ENCODE results near the gene MAN2B2. TPM values are rescaled to one million over a fixed set of nuclear protein-coding genes. Genes with fewer than 3 reads are reported as not detected.

The MAN2B2 gene
- total and polyA plus RNA-seq, 2 of the 8 experiments (the other 6 are each of a cell fraction or from before 2014, with no cell fraction given) = 3.3 to 4.0 TPM

GRCh38 chr4:6532102-6532501 lies 42.9 kb upstream of the MAN2B2 start:
- ChIA-PET CTCF (ENCODE audit: partially characterized antibody) (interaction anchor here (0.8 to 3.3 kb wide), 4 partner anchors 14 to 97 kb away, joined by 3 to 18 read pairs (median 3); no protein-coding TSS in a partner anchor), POLR2A (ENCODE audit: partially characterized antibody) (no interaction called here)
- no peaks in the 10 kb centered on the region; a peak in 1 of 8 replicates for H3K36me3 ChIP-seq (ENCODE audit: control insufficient read depth in 2 of 4, insufficient read depth in 4 of 4, low read length in 3 of 4)
- H2AFZ ChIP-seq (ENCODE audit: low read length) = no peak overlapping the region
- no peak overlapping the region for H4K5ac ChIP-seq (ENCODE audit: insufficient read length, low read depth, low read length)
- H3K23ac ChIP-seq (ENCODE audit: insufficient read length) = no peak overlapping the region
- H3K79me2 ChIP-seq (ENCODE audit: control insufficient read depth in 1 of 2, insufficient read depth in 2 of 2, low read length in 2 of 2) = no peaks in the 10 kb centered on the region; a peak in 1 of 4 replicates
- no peak for DNase-seq (ENCODE audit: low read depth in 1 of 2, low spot score in 2 of 2)
- WGBS, 2 experiments (ENCODE audit: extremely low coverage in 1 of 2, insufficient coverage in 1 of 2, insufficient read length in 1 of 2, insufficient replicate concordance in 2 of 2, low coverage in 1 of 2, low lambda C conversion rate in 2 of 2, missing lambda C conversion rate in 1 of 2) = 66% methylated on average over 3 of the region's 3 CpGs; no CpG with 5 or more reads in 1 of the 2 experiments
- H4K91ac ChIP-seq (replicated peaks; ENCODE audit: insufficient read length, low read length) = no peak overlapping the region
- peaks cover 4% of the 10 kb centered on the region; the same call in 1 of the 2 replicates for H3K79me1 ChIP-seq (ENCODE audit: low read depth, low read length)
- H2BK5ac ChIP-seq (ENCODE audit: low read depth, low read length) = no peak overlapping the region
- H3K4me2 ChIP-seq (ENCODE audit: insufficient read depth in 1 of 2, low read depth in 2 of 2, low read length in 2 of 2) = no peak overlapping the region
- no peak overlapping the region for H4K8ac ChIP-seq (ENCODE audit: extremely low read depth, insufficient read depth, low read length)
- H3K4me1 ChIP-seq (replicated peaks in 1 of 4; ENCODE audit: control insufficient read depth in 3 of 4, insufficient read depth in 4 of 4, low read length in 3 of 4) = peaks cover 0 to 9% (median 4%) of the 10 kb centered on the region in 4 experiments; a peak in 4 of 7 replicates
- H3K4ac ChIP-seq (replicated peaks; ENCODE audit: insufficient read length, low read depth, low read length) = no peak overlapping the region
- no peak overlapping the region for H2BK12ac ChIP-seq (ENCODE audit: low read depth, low read length)
- H2AK5ac ChIP-seq (ENCODE audit: low read depth, low read length) = no peak overlapping the region
- no peak overlapping the region for H3K18ac ChIP-seq (ENCODE audit: extremely low read depth, low read length)
- H4K20me1 ChIP-seq (replicated peaks in 1 of 2; ENCODE audit: control insufficient read depth in 1 of 2, insufficient read depth in 2 of 2, low read length in 2 of 2) = peaks cover 0 to 5% of the 10 kb centered on the region in 2 experiments
- peaks cover 0 to 3% of the 10 kb centered on the region in 2 experiments; a peak in 1 of 4 replicates for H3K9me3 ChIP-seq (ENCODE audit: insufficient read depth in 2 of 2, low read depth in 1 of 2, low read length in 1 of 2)
- no peak overlapping the region for H2BK20ac ChIP-seq (ENCODE audit: low read length)
- no peak for FAIRE-seq
- no peak overlapping the region for H3K14ac ChIP-seq (ENCODE audit: insufficient read length)
- H2BK120ac ChIP-seq (replicated peaks; ENCODE audit: low read depth, low read length) = no peak overlapping the region
- no peak overlapping the region for H3K9ac ChIP-seq (replicated peaks in 1 of 4; ENCODE audit: extremely low read depth in 1 of 4, low read depth in 3 of 4, low read length in 3 of 4)
- no peaks in the 10 kb centered on the region; a peak in 1 of 7 replicates for H3K27me3 ChIP-seq (replicated peaks in 1 of 4; ENCODE audit: control insufficient read depth in 3 of 4, extremely low read depth in 1 of 4, insufficient read depth in 3 of 4, low read length in 3 of 4)
- H3K27ac ChIP-seq (ENCODE audit: low read depth, low read length) = no peak overlapping the region
- H3K56ac ChIP-seq (replicated peaks; ENCODE audit: insufficient read length, low read depth, low read length) = no peak overlapping the region
- H3K4me3 ChIP-seq (ENCODE audit: extremely low read depth in 1 of 4, insufficient read depth in 2 of 4, low read depth in 3 of 4, low read length in 4 of 4) = no peak overlapping the region
- H3K23me2 ChIP-seq (ENCODE audit: low read depth, low read length) = peaks cover 8% of the 10 kb centered on the region
- no peak overlapping the region for H2BK15ac ChIP-seq (ENCODE audit: low read length)
- no peak for TF ChIP-seq GABPA (IDR thresholded peaks at IDR 0.05; ENCODE audit: borderline replicate concordance, insufficient read depth, low read length)
- TF ChIP-seq ZNF274 (IDR thresholded peaks at IDR 0.05; ENCODE audit: borderline replicate concordance, extremely low read depth, low read length) = no peak
- TF ChIP-seq TBP (IDR thresholded peaks at IDR 0.05; ENCODE audit: low read depth, low read length) = no peak
- TF ChIP-seq SIX5 (IDR thresholded peaks at IDR 0.05; ENCODE audit: low read depth, low read length) = no peak
- TF ChIP-seq KDM5A (IDR thresholded peaks at IDR 0.05; ENCODE audit: low read length) = no peak
- no peak for TF ChIP-seq FOSL1 (IDR thresholded peaks at IDR 0.05; ENCODE audit: insufficient read depth, low read depth, low read length)
- no peak for TF ChIP-seq EP300 (IDR thresholded peaks at IDR 0.05; ENCODE audit: borderline replicate concordance in 1 of 2, low read depth in 2 of 2, low read length in 2 of 2)
- no peak for TF ChIP-seq RXRA (IDR thresholded peaks at IDR 0.05; ENCODE audit: insufficient read depth, low read depth, low read length)
- no peak for TF ChIP-seq GTF2F1 (IDR thresholded peaks at IDR 0.05; ENCODE audit: borderline replicate concordance, low read depth, low read length)
- no peak for TF ChIP-seq CHD2 (IDR thresholded peaks at IDR 0.05; ENCODE audit: low read length)
- TF ChIP-seq TEAD4 (IDR thresholded peaks at IDR 0.05; ENCODE audit: low read depth, low read length) = no peak
- no peak for TF ChIP-seq SIN3A (conservative IDR thresholded peaks at IDR 0.05 in 1 of 2, IDR thresholded peaks at IDR 0.05 in 1 of 2; ENCODE audit: low read depth in 1 of 2, low read length in 2 of 2)
- no peak for TF ChIP-seq SP2 (IDR thresholded peaks at IDR 0.05; ENCODE audit: low read length)
- TF ChIP-seq NANOG (IDR thresholded peaks at IDR 0.05; ENCODE audit: insufficient read depth, low read depth, low read length, poor library complexity, severe bottlenecking) = no peak

Measured in H1 (cell line).